IPS-NIHi7 (cell line): ENCODE results near the gene HTR3E.

ENCODE experiments used
- DNase-seq: peaks from one replicate; pipeline ENCODE4 v3.0.0; 2012; ENCODE audit warnings: mixed read lengths; ENCODE audit errors: extremely low spot score

Gene HTR3E

DNA sequence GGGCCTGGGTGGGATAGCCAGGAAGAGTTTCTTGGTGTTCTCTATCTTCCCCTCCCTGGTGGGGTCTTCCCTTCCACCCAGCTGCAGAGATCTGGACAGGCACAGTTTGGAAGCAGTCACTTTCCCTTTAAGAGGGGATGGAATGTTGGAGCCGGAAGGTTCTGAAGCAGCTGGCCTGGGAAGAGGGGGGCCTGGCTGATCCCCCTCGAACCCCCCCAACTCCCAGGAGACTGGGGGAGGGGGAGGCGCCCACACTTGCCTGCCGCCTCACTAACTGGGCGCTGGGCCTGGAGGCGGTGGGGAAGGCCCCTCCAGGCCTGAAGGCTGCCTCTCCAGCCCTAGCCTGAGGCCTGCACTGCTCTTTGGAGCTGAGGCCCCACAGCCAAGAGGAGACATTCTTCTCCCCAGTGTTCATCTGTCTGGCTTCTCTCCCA is 59.7 kb downstream of the HTR3E start:
- peak; percentile 44 for DNase-seq
